ENCODE data around the gene MFAP2.
"Not testable (repeated sequence)": the region's sequence is repeated elsewhere in the genome, so short reads cannot be mapped to it uniquely, and the experiment has no call there.

The MFAP2 gene

DNA sequence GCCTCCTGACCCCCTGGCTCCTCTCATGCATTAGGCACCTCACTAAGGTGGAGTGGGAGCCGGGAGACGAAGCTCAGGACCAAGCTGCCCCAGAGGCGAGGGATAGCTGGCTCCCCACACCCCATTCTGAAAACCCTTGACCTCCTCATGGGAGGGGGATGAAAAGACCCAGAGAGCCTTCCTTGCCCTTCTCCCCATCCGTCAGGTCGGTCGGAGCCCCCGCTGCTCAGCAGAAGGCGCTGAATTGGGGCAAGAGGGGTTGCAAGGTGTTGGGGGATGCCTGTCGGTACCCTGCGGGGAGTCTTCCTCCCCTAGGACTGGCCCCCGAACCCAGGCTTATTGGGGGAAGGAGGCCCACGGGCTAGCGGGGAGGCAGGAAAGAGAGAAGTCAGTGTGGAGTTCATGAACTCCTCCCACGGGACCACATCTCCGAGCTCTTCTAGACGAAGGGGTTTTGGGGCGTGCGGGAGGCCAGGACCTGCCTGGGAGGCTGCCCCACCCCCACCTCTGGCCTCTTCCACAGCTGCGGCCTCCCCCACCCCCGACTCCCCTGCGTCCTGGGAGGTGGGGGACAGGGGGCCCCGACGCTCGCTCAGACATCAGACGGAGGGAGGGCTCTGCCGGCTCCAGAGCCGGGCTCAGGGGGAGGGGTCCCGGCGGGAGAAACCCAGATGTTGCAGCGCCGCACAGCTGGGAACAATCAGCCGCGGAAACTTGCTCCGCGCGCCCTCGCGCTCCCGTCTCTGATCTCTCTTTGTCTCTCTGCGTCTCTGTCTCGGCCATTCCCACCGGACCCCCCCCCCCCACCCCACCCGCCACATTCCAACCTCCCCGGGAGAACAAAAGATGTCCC, 719 bp downstream of the MFAP2 start:
- peak in 1 of 2 experiments; percentile 28 for DNase-seq (ENCODE audit: low read depth in 2 of 2)

GRCh38 chr1:16978567-16979474, 1.6 kb downstream of the MFAP2 start:
- peak; percentile 57 to 69 for DNase-seq (ENCODE audit: low read depth in 2 of 2)

DNA sequence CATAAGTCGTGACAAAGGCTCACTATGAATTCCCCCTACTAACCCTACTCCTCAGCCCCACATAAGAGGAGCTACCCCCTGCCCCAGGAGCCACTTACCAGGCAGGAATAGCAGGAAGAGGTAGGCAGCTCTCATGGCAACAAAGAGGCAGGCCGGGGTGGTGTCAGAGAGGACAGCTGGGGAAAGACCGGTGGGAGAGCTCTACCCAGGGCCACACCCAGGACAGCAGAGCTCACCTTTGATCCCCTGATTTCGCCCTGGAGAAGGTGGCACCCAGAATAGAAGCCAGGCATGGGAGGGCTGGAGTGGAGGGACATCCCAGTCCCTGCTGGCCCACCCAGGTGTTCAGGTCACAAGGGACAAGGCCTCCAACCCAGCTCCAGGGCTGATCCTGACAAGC, 2.3 kb downstream of the MFAP2 start:
- no peak for DNase-seq (ENCODE audit: low read depth in 2 of 2)

DNA sequence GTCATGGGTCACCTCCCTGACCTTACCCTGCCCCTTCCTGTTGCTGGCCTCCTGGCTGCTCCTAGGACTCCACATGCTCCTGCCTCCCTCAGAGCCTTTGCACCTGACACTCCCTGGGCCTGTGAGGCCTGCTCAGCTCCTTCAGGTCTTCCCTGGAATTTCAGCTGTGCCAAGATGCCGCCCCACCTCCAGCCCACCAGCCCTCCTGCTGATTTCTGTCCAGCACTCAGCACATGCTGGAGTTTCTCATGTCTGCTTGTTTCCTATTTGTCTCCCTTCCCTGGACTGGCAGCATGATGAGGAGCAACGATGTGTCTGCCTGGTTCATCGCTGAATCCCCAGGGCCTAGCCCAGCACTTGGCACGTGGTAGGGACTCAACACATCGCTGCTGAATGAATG, 3.0 kb downstream of the MFAP2 start:
- DNase-seq (ENCODE audit: low read depth in 2 of 2) = no peak

GRCh38 chr1:16976966-16977365, 3.5 kb downstream of the MFAP2 start:
- no peak for DNase-seq (ENCODE audit: low read depth in 2 of 2)

DNA sequence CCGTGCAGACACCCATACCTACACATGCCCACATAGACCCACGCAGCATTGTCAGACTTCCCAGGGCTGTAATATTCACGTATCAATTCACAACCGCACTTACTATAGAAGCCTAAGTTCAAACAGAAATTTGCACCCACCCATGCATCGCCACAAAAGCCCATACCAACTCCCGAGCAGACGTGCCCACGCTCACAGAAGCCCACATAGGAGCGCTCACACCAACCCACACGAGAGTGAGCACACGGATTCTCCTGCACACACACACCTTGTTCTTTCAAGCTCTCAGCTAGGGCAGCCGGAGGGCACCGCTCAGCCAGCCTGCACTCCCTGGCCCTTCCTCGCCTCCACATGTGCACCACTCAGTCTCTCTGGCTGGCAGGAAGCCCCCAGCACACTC, 4.6 kb downstream of the MFAP2 start:
- no peak for DNase-seq (ENCODE audit: low read depth in 2 of 2)

- no peak for DNase-seq (ENCODE audit: low read depth in 2 of 2)
These were observed 5.2 kb downstream of the MFAP2 start for GRCh38 chr1:16975211-16975610.

DNA sequence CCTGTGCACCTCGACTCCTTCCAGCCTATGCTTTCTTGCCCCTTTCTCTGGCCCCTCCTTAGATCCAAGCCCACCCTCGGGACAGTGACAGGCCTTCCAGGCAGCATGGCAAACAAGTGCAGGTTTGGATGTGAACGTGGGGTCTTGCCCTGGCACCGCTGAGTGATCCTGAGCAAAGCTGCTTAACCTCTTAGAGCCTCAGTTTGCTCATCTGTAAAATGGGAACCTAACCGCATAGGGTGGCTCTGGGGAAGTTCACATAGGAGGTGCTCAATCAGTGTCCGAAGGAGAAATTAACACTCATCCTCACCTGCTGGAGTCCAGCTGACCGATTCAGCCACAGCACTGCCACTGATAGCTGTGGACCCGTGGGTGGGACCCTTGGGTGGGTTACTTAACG, 7.2 kb downstream of the MFAP2 start:
- DNase-seq (ENCODE audit: low read depth in 2 of 2) = no peak

DNA sequence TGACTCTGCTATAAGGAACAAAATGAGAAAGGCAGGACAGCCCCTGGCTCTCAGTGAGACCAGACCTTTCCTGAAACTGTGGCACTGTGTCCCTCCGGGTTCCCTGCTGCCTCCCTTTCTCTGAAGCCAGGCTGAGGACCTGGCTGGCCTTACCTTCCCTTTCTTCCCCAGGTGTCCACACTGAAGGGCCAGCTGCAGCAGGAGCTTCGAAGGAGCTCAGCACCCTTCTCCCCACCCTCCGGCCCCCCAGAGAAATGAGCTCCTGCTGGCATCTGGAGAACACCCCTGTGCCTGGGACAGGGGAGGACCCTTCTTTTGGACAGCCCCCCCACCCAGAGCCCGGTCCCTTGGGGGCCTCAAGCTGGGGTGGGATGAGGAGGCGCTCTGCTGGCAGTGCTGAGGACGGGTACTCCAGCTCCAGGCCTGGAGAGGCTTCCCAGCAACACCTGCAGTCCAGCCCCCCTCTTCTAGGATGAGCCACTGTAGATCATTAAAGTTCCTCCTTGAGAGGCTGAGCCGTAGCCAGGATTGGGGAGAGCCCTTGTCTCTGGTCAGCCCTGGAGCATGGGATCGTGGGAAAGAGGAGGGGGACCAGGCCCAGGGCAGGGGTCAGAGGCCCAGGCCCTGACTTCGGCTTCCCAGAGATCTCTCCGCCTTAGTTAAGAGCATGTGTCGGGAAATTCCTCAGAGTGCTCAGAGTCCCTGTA, 8.1 kb downstream of the MFAP2 start:
- no peak for DNase-seq (ENCODE audit: low read depth in 2 of 2)

GRCh38 chr1:16971341-16972188, 8.9 kb downstream of the MFAP2 start:
- DNase-seq (ENCODE audit: low read depth in 2 of 2) = no peak

GRCh38 chr1:16970132-16970910, 10.1 kb downstream of the MFAP2 start:
- no peak for DNase-seq (ENCODE audit: low read depth in 2 of 2)

- no peak for DNase-seq (ENCODE audit: low read depth in 2 of 2)
These were observed 10.8 kb downstream of the MFAP2 start for GRCh38 chr1:16969651-16970050.

- no peak for DNase-seq (ENCODE audit: low read depth in 2 of 2)
These were observed 11.3 kb downstream of the MFAP2 start for GRCh38 chr1:16969057-16969611.

DNA sequence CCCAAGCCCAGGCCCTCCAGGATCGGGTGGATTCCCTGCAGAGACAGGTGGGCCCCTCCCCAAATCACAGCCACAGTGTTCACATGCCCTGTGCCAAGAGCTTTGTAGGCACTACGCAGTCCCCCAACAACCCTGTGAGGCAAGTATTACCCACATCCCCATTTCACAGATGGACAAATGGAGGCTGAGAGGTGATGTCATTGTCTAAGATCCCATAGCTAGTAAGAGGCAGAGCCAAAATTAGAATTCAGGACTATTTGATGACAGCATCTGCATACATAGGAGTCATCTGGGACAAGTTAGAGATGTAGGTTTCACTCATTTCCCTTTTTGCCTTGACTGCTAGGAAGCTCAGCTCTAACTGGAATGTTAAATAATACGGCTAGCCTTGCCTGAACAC, 12.0 kb downstream of the MFAP2 start:
- DNase-seq (ENCODE audit: low read depth in 2 of 2) = no peak

GRCh38 chr1:16967962-16968361, 12.5 kb downstream of the MFAP2 start:
- DNase-seq (ENCODE audit: low read depth in 2 of 2) = no peak

GRCh38 chr1:16967095-16967575, 13.3 kb downstream of the MFAP2 start:
- peak; percentile 65 to 74 for DNase-seq (ENCODE audit: low read depth in 2 of 2)

DNA sequence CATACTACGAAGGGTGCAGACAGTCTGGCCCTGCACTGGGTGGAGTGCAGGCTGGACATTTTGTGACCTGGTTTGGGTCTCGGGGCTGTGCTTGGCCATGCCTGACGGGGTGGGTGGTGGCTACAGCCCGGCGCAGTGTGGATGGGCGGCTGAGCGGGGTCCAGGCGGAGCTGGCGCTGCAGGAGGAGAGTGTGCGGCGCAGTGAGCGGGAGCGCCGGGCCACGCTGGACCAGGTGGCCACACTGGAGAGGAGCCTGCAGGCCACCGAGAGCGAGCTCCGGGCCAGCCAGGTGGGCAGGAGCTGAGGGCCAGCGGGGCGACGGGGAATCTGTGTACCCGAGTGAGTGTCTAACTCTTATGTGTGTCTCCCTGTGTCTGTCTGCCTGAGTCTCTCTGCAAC, 14.1 kb downstream of the MFAP2 start:
- no peak for DNase-seq (ENCODE audit: low read depth in 2 of 2)

DNA sequence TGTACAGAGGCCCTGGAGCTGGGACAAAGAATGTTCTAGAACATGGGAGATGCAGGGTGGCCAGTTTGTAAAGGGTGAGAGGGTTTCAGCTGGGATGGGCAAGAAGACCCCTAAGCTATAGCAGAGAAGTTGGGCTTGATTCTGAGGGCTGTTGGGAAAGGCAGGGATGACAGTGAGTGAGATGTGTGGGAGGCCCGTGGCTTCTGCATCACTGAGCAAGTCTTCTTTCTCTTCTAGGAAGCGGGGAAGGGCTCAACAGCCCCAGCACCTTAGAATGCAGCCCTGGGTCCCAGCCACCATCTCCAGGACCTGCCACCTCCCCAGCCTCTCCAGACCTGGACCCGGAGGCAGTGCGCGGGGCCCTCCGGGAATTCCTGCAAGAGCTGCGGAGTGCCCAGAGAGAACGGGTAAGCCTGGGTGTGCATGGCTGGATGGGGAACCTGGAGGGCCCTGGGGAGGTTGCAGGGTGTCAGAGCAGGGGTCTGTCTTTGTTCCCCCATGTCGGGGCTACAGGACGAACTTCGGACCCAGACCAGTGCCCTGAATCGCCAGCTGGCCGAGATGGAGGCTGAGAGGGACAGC, 14.8 kb downstream of the MFAP2 start:
- no peak for DNase-seq (ENCODE audit: low read depth in 2 of 2)

- not testable (repeated sequence) for DNase-seq (ENCODE audit: low read depth in 2 of 2)
These were observed 16.3 kb downstream of the MFAP2 start for GRCh38 chr1:16964169-16964568.

Data from fibroblast of skin of left biceps (primary cell).